SK-N-MC (cell line): ENCODE results near the gene RAPGEF2.
"Not testable (repeated sequence)": the region's sequence is repeated elsewhere in the genome, so short reads cannot be mapped to it uniquely, and the experiment has no call there.

ENCODE experiments used
- DNase-seq: peaks from one replicate; pipeline ENCODE4 v3.0.0-alpha.2; 2011; ENCODE audit warnings: low read depth, low spot score
- H3K27ac ChIP-seq: fragments of 200-600 bp; sonication (generic); 2 replicates; pipeline ENCODE4 v1.5.1; 2016; ENCODE audit warnings: mixed run types
- H3K36me3 ChIP-seq: fragments of 200-600 bp; sonication (generic); 2 replicates; pipeline ENCODE4 v1.6.1; 2017; ENCODE audit warnings: antibody characterized with exemption, low read length, mixed read lengths; ENCODE audit not compliant: insufficient read depth
- H3K4me3 ChIP-seq: fragments of 200-600 bp; sonication (generic); 2 replicates; pipeline ENCODE4 v1.5.1; 2016
- H3K9ac ChIP-seq: fragments of 200-600 bp; sonication (generic); 2 replicates; pipeline ENCODE4 v1.8.0; 2017; ENCODE audit warnings: mixed run types, mixed read lengths; ENCODE audit not compliant: insufficient read length
- H3K9me3 ChIP-seq: fragments of 200-600 bp; sonication (generic); 2 replicates; pipeline ENCODE4 v1.6.1; 2017; ENCODE audit warnings: low read depth, mild to moderate bottlenecking, antibody characterized with exemption, low read length, moderate library complexity, mixed read lengths
- EZH2 ChIP-seq: fragments of 200-600 bp; sonication (generic); IDR thresholded peaks from one replicate; pipeline ENCODE4 v1.6.1; 2017; ENCODE audit warnings: antibody characterized with exemption
- FOXP2 ChIP-seq: optimal IDR thresholded peaks from 2 replicates; pipeline ENCODE3; 2011; ENCODE audit warnings: mild to moderate bottlenecking, moderate library complexity; ENCODE audit not compliant: insufficient read depth; ENCODE audit errors: extremely low read length, control extremely low read depth
- POLR2AphosphoS5 ChIP-seq: IDR thresholded peaks from 2 replicates; pipeline ENCODE4 v1.6.1; 2012; ENCODE audit warnings: mild to moderate bottlenecking, low read depth, low read length, borderline replicate concordance

Gene RAPGEF2

GRCh38 chr4:159106636-159107035, 3.8 kb downstream of the RAPGEF2 start:
- Histone ChIP-seq H3K4me3 (no peak overlapping the region), H3K27ac (no peak overlapping the region), H3K36me3 (no peaks in the 10 kb centered on the region), H3K9ac (no peak overlapping the region), H3K9me3 (no peaks in the 10 kb centered on the region)
- TF ChIP-seq POLR2AphosphoS5, result no peak
- no peak for TF ChIP-seq FOXP2
- no peak for TF ChIP-seq EZH2
- DNase-seq, result no peak

GRCh38 chr4:159107203-159107925, 4.5 kb downstream of the RAPGEF2 start:
- no peaks in the 10 kb centered on the region for H3K36me3 ChIP-seq
- no peak overlapping the region for H3K9ac ChIP-seq
- no peak overlapping the region for H3K27ac ChIP-seq
- no peak for DNase-seq
- no peak for TF ChIP-seq FOXP2
- TF ChIP-seq POLR2AphosphoS5, result no peak
- TF ChIP-seq EZH2, result no peak
- H3K9me3 ChIP-seq, result no peaks in the 10 kb centered on the region; the same call in 1 of the 2 replicates
- H3K4me3 ChIP-seq, result no peak overlapping the region

GRCh38 chr4:159108124-159108523, 5.2 kb downstream of the RAPGEF2 start:
- Histone ChIP-seq H3K4me3 (no peak overlapping the region), H3K36me3 (no peaks in the 10 kb centered on the region), H3K27ac (no peak overlapping the region), H3K9me3 (no peaks in the 10 kb centered on the region; the same call in 1 of the 2 replicates), H3K9ac (no peak overlapping the region)
- no peak for DNase-seq
- TF ChIP-seq FOXP2 (no peak), EZH2 (no peak), POLR2AphosphoS5 (no peak)

- H3K27ac ChIP-seq, result no peak overlapping the region
- H3K9me3 ChIP-seq, result no peaks in the 10 kb centered on the region; the same call in 1 of the 2 replicates
- TF ChIP-seq POLR2AphosphoS5 (no peak), FOXP2 (no peak), EZH2 (no peak)
- no peaks in the 10 kb centered on the region for H3K36me3 ChIP-seq
- no peak overlapping the region for H3K4me3 ChIP-seq
- DNase-seq, result no peak
- no peak overlapping the region for H3K9ac ChIP-seq
These were observed 8.1 kb downstream of the RAPGEF2 start for GRCh38 chr4:159110961-159111360.

- DNase-seq, result no peak
- no peaks in the 10 kb centered on the region; the same call in 1 of the 2 replicates for H3K9me3 ChIP-seq
- 0 out of 2 replicates have a peak overlapping the region, but pooled peaks have one; percentile 10 for H3K27ac ChIP-seq
- no peaks in the 10 kb centered on the region for H3K36me3 ChIP-seq
- H3K4me3 ChIP-seq, result no peak overlapping the region
- TF ChIP-seq FOXP2 (no peak), POLR2AphosphoS5 (no peak), EZH2 (no peak)
- H3K9ac ChIP-seq, result no peak overlapping the region
These were observed 8.5 kb downstream of the RAPGEF2 start for GRCh38 chr4:159111416-159111815.

- H3K27ac ChIP-seq, DNase-seq, H3K4me3 ChIP-seq, H3K9me3 ChIP-seq, H3K9ac ChIP-seq, H3K36me3 ChIP-seq: not testable (repeated sequence)
These were observed 10.5 kb downstream of the RAPGEF2 start for GRCh38 chr4:159113366-159113765.

DNA sequence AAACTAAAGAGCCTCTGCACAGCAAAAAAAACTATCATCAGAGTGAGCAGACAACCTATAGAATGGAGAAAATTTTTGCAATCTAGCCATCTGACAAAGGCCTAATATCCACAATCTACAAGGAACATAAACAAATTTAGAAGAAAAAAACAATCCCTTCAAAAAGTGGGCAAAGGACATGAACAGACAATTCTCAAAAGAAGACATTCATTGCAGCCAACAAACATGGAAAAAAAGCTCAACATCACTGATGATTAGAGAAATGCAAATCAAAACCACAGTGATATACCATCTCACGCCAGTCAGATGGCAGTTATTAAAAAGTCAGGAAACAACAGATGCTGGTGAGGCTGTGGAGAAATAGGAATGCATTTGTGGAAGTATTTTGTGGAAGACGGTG, 13.2 kb downstream of the RAPGEF2 start:
- not testable (repeated sequence) for H3K4me3 ChIP-seq, H3K36me3 ChIP-seq, H3K9ac ChIP-seq, DNase-seq, H3K27ac ChIP-seq, H3K9me3 ChIP-seq

DNA sequence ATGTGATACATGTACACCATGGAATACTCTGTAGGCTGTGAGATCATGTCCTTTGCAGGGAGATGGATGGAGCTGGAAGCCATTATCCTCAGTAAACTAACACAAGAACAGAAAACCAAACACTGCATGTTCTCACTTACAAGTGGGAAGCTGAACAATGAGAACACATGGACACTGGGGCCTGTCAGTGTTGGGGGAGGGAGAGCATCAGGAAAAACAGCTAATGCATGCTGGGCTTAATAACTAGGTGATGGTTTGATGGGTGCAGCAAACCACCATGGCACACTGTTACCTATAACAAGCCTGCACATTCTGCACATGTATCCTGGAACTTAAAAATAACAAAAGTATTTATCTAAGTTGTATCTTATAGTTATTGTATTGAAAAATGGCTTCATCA, 13.8 kb downstream of the RAPGEF2 start:
- DNase-seq, H3K9ac ChIP-seq, H3K4me3 ChIP-seq, H3K36me3 ChIP-seq, H3K9me3 ChIP-seq, H3K27ac ChIP-seq: not testable (repeated sequence)

DNA sequence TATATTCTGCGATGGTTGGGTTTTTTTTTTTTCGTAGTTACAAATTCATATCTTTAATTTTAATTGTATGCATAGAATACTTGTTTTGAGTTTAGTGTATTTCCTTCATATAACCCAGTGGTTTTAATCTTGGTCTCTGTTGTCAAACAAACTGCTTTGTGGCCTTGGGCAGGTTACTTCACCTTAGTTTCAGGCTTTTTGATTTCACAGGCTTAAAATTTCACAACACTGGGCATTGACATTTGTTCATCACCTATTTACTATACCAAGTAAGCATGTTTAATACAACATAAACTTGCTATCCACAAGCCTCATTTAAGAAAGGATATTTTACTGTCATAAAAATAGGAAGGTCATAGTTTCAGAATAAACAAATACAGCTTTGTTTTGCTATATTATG, 14.7 kb downstream of the RAPGEF2 start:
- no peaks in the 10 kb centered on the region for H3K9me3 ChIP-seq
- no peak overlapping the region for H3K9ac ChIP-seq
- no peak for DNase-seq
- H3K27ac ChIP-seq, result no peak overlapping the region
- no peaks in the 10 kb centered on the region for H3K36me3 ChIP-seq
- no peak for TF ChIP-seq EZH2
- no peak for TF ChIP-seq POLR2AphosphoS5
- TF ChIP-seq FOXP2, result no peak
- H3K4me3 ChIP-seq, result no peak overlapping the region

- no peak for TF ChIP-seq POLR2AphosphoS5
- no peak for TF ChIP-seq EZH2
- DNase-seq, result no peak
- Histone ChIP-seq H3K9me3 (no peaks in the 10 kb centered on the region), H3K4me3 (no peak overlapping the region), H3K27ac (no peak overlapping the region), H3K9ac (no peak overlapping the region), H3K36me3 (no peaks in the 10 kb centered on the region)
These were observed 15.1 kb downstream of the RAPGEF2 start for GRCh38 chr4:159117968-159118367.
